GM15510 (cell line): ENCODE measurements around the gene NKAIN4.

Experiments
- POLR2A ChIP-seq: IDR thresholded peaks from 3 replicates; pipeline ENCODE4 v1.6.1; 2011; ENCODE audit warnings: borderline replicate concordance; ENCODE audit not compliant: insufficient read length; ENCODE audit errors: extremely low read depth

Gene NKAIN4

GRCh38 chr20:63259734-63260460 lies 5.6 kb upstream of the NKAIN4 start:
- TF ChIP-seq POLR2A: no peak

- TF ChIP-seq POLR2A: no peak
Measured at GRCh38 chr20:63258781-63259180, 4.5 kb upstream of the NKAIN4 start.

GRCh38 chr20:63257629-63258028 lies 3.4 kb upstream of the NKAIN4 start:
- no peak for TF ChIP-seq POLR2A

- no peak for TF ChIP-seq POLR2A
Measured at GRCh38 chr20:63256954-63257353, 2.7 kb upstream of the NKAIN4 start.

- no peak for TF ChIP-seq POLR2A
Measured at GRCh38 chr20:63255931-63256704, 1.9 kb upstream of the NKAIN4 start.

- no peak for TF ChIP-seq POLR2A
Measured at GRCh38 chr20:63254606-63255384, 532 bp upstream of the NKAIN4 start.

GRCh38 chr20:63253438-63254231 lies 628 bp downstream of the NKAIN4 start:
- TF ChIP-seq POLR2A: no peak

- TF ChIP-seq POLR2A: no peak
Measured at GRCh38 chr20:63253065-63253437, 1.2 kb downstream of the NKAIN4 start.

- no peak for TF ChIP-seq POLR2A
Measured at GRCh38 chr20:63252284-63252711, 2.0 kb downstream of the NKAIN4 start.

GRCh38 chr20:63249891-63250290 lies 4.4 kb downstream of the NKAIN4 start:
- no peak for TF ChIP-seq POLR2A

- TF ChIP-seq POLR2A: no peak
Measured at GRCh38 chr20:63248835-63249591, 5.2 kb downstream of the NKAIN4 start.

- TF ChIP-seq POLR2A: no peak
Measured at GRCh38 chr20:63247671-63248228, 6.5 kb downstream of the NKAIN4 start.

- TF ChIP-seq POLR2A: no peak
Measured at GRCh38 chr20:63246490-63247288, 7.6 kb downstream of the NKAIN4 start.
